ENCODE data around the gene BCAS3.
"Not testable (repeated sequence)": the region's sequence is repeated elsewhere in the genome, so short reads cannot be mapped to it uniquely, and the experiment has no call there.

BCAS3 gene

DNA sequence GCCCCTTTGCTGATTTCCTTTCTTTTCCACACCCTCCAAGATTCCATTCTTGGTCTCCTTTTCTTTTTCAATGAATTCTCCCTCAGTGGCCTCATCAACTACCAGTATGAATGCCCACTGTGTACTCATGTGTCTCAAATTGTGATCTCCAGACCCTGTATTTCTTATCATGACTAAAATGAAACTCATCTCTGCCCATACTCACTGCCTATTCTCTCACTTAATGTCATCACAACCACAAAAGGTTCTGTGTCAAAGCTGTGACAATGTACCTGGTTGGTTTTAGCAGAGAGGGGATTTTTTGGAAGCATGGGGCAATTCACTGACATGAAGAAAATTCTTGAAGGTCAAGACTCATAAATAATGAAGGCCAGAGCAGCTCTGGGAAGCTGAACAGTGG lies 763.0 kb downstream of the BCAS3 start:
- Histone ChIP-seq H4K20me1 (ENCODE audit: insufficient read depth) (no peaks in the 10 kb centered on the region), H3K27me3 (ENCODE audit: insufficient read depth, low read depth) (no peaks in the 10 kb centered on the region), H3K4me2 (no peak overlapping the region), H3K79me2 (ENCODE audit: insufficient read depth, low read depth) (no peaks in the 10 kb centered on the region), H3K4me3 (IDR thresholded peaks at IDR 0.05; ENCODE audit: insufficient read depth, low read depth, low read length) (no peak overlapping the region), H2AFZ (ENCODE audit: low read depth) (no peak overlapping the region), H3K4me1 (ENCODE audit: low read depth, poor library complexity, severe bottlenecking) (no peaks in the 10 kb centered on the region), H3K36me3 (ENCODE audit: insufficient read depth) (no peaks in the 10 kb centered on the region), H3K27ac (no peak overlapping the region), H3K9ac (no peak overlapping the region)
- TF ChIP-seq, protein P1, sequence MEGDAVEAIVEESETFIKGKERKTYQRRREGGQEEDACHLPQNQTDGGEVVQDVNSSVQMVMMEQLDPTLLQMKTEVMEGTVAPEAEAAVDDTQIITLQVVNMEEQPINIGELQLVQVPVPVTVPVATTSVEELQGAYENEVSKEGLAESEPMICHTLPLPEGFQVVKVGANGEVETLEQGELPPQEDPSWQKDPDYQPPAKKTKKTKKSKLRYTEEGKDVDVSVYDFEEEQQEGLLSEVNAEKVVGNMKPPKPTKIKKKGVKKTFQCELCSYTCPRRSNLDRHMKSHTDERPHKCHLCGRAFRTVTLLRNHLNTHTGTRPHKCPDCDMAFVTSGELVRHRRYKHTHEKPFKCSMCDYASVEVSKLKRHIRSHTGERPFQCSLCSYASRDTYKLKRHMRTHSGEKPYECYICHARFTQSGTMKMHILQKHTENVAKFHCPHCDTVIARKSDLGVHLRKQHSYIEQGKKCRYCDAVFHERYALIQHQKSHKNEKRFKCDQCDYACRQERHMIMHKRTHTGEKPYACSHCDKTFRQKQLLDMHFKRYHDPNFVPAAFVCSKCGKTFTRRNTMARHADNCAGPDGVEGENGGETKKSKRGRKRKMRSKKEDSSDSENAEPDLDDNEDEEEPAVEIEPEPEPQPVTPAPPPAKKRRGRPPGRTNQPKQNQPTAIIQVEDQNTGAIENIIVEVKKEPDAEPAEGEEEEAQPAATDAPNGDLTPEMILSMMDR (conservative IDR thresholded peaks at IDR 0.05; ENCODE audit: low read depth, low read length), result no peak

- H3K36me3 ChIP-seq (ENCODE audit: insufficient read depth); H3K4me3 ChIP-seq (IDR thresholded peaks at IDR 0.05; ENCODE audit: insufficient read depth, low read depth, low read length); H3K79me2 ChIP-seq (ENCODE audit: insufficient read depth, low read depth); H3K9ac ChIP-seq; H2AFZ ChIP-seq (ENCODE audit: low read depth); H3K4me1 ChIP-seq (ENCODE audit: low read depth, poor library complexity, severe bottlenecking); H3K4me2 ChIP-seq; H3K27me3 ChIP-seq (ENCODE audit: insufficient read depth, low read depth); H3K27ac ChIP-seq; H4K20me1 ChIP-seq (ENCODE audit: insufficient read depth): not testable (repeated sequence)
These were observed 763.9 kb downstream of the BCAS3 start for GRCh38 chr17:61441507-61441906.

GRCh38 chr17:61442136-61442775 lies 764.6 kb downstream of the BCAS3 start:
- H3K9ac ChIP-seq, result no peak overlapping the region
- H2AFZ ChIP-seq (ENCODE audit: low read depth), result no peak overlapping the region
- no peak overlapping the region for H3K27ac ChIP-seq
- H3K4me3 ChIP-seq (IDR thresholded peaks at IDR 0.05; ENCODE audit: insufficient read depth, low read depth, low read length), result no peak overlapping the region
- TF ChIP-seq, protein P1 (conservative IDR thresholded peaks at IDR 0.05; ENCODE audit: low read depth, low read length), result no peak
- H3K36me3 ChIP-seq (ENCODE audit: insufficient read depth), result no peaks in the 10 kb centered on the region
- no peaks in the 10 kb centered on the region for H3K79me2 ChIP-seq (ENCODE audit: insufficient read depth, low read depth)
- no peaks in the 10 kb centered on the region for H3K4me1 ChIP-seq (ENCODE audit: low read depth, poor library complexity, severe bottlenecking)
- H4K20me1 ChIP-seq (ENCODE audit: insufficient read depth), result no peaks in the 10 kb centered on the region
- no peak overlapping the region for H3K4me2 ChIP-seq
- no peaks in the 10 kb centered on the region for H3K27me3 ChIP-seq (ENCODE audit: insufficient read depth, low read depth)

Data from KMS-11 (cell line).